Common myeloid progenitor, CD34-positive (primary cell): ENCODE results near the gene EYA4.
"Not testable (repeated sequence)": the region's sequence is repeated elsewhere in the genome, so short reads cannot be mapped to it uniquely, and the experiment has no call there.

Experiments used
- CTCF ChIA-PET: fragments of 350-600 bp; sonication (Branson Sonifier 250); formaldehyde crosslinking; loops from one replicate; lab custom pipeline; 2021; ENCODE audit warnings: antibody characterized with exemption; lab: Charles Lee
- POLR2A ChIA-PET: fragments of 350-600 bp; sonication (Branson Sonifier 250); formaldehyde crosslinking; loops from one replicate; lab custom pipeline; 2021; ENCODE audit warnings: antibody characterized with exemption; lab: Charles Lee
- DNase-seq, 3 donors: peaks; one replicate each; pipeline versions ENCODE4 v3.0.0 to v3.0.0-alpha.2; 2013
- H3K27ac ChIP-seq, 2 experiments: 1 replicate in 1 of 2; 2 replicates in 1 of 2; pipeline ENCODE4 v1.7.0; 2013; ENCODE audit warnings: inconsistent platforms in 2 of 2, low read length in 2 of 2, mild to moderate bottlenecking in 2 of 2, low read depth in 1 of 2, moderate library complexity in 1 of 2; ENCODE audit not compliant: severe bottlenecking in 2 of 2, insufficient read depth in 1 of 2, poor library complexity in 1 of 2
- H3K27me3 ChIP-seq, 5 experiments: replicated peaks in 2 of 5; 1 replicate in 3 of 5; 2 replicates in 2 of 5; pipeline versions ENCODE4 v1.6.1 to v1.7.0; 2013; ENCODE audit warnings: low read length in 4 of 5, mild to moderate bottlenecking in 2 of 5, moderate library complexity in 2 of 5, inconsistent platforms in 1 of 5; ENCODE audit not compliant: insufficient read depth in 5 of 5, control insufficient read depth in 4 of 5
- H3K36me3 ChIP-seq, 4 experiments: 1 replicate in 2 of 4; 2 replicates in 2 of 4; pipeline versions ENCODE4 v1.6.1 to v1.7.0; 2013; ENCODE audit warnings: low read length in 3 of 4, control low read depth in 1 of 4, mild to moderate bottlenecking in 1 of 4; ENCODE audit not compliant: control insufficient read depth in 4 of 4, insufficient read depth in 4 of 4
- H3K4me1 ChIP-seq, 4 experiments: 1 replicate in 3 of 4; 2 replicates in 1 of 4; pipeline versions ENCODE4 v1.6.1 to v1.7.1; 2013; ENCODE audit warnings: low read length in 3 of 4, mild to moderate bottlenecking in 3 of 4, control low read depth in 1 of 4, inconsistent platforms in 1 of 4, moderate library complexity in 1 of 4; ENCODE audit not compliant: control insufficient read depth in 4 of 4, insufficient read depth in 4 of 4; ENCODE audit errors: control extremely low read depth in 1 of 4
- H3K4me3 ChIP-seq, 7 experiments: 1 replicate in 4 of 7; 2 replicates in 3 of 7; pipeline versions ENCODE4 v1.5.1 to v1.7.0; 2013; ENCODE audit warnings: mild to moderate bottlenecking in 7 of 7, low read length in 6 of 7, moderate library complexity in 6 of 7, inconsistent platforms in 2 of 7, low read depth in 2 of 7, control low read depth in 1 of 7; ENCODE audit not compliant: insufficient read depth in 4 of 7, control insufficient read depth in 1 of 7; ENCODE audit errors: extremely low read depth in 1 of 7
- H3K9me3 ChIP-seq, 5 experiments: 1 replicate in 4 of 5; 2 replicates in 1 of 5; pipeline versions ENCODE4 v1.6.1 to v1.7.1; 2013; ENCODE audit warnings: low read length in 4 of 5, mild to moderate bottlenecking in 2 of 5, inconsistent platforms in 1 of 5, low read depth in 1 of 5, moderate library complexity in 1 of 5; ENCODE audit not compliant: control insufficient read depth in 4 of 5, insufficient read depth in 2 of 5; ENCODE audit errors: control extremely low read depth in 1 of 5
- WGBS: methylation state at CpG from one replicate; pipeline ENCODE4 v1.1.5; 2013; ENCODE audit not compliant: insufficient coverage; 5-methylcytosine and 5-hydroxymethylcytosine counted together

Gene EYA4

DNA sequence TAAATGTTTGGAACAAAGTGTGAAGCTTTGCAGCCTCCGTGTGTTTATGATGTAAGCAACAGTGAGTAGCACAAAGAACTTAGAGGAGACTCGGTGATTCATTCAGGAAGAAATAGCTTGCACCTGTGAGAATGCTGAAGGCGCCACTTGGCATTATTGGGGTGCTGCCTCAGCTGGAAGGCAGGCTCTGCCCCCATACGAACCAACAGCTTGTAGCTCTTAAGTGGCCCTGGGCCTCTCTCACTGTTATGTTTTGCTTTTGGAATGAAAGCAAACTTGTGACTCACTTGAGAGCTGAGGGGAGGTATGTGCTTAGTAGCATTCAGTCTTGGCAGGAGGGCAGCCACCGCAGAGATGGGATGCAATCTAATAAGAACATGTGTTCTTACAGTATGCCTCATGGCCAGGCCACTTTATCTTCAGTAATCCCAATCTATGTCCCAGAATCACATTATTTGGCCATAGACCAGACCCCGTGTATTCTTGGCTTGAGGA lies 310.7 kb downstream of the EYA4 start:
- CTCF ChIA-PET, result interaction anchor here (0.6 to 1.4 kb wide), 10 partner anchors 8 to 769 kb away, joined by 3 to 5 read pairs (median 3); no protein-coding TSS in a partner anchor
- WGBS, result 90% methylated on average over 4 of the region's 6 CpGs
- H3K27me3 ChIP-seq, result peaks cover 0 to 5% (median 0%) of the 10 kb centered on the region in 5 experiments
- no peaks in the 10 kb centered on the region for H3K36me3 ChIP-seq
- H3K9me3 ChIP-seq, result no peaks in the 10 kb centered on the region
- POLR2A ChIA-PET, result no interaction called here
- H3K4me3 ChIP-seq, result no peak overlapping the region
- H3K27ac ChIP-seq, result no peak overlapping the region
- no peak for DNase-seq
- no peaks in the 10 kb centered on the region for H3K4me1 ChIP-seq

DNA sequence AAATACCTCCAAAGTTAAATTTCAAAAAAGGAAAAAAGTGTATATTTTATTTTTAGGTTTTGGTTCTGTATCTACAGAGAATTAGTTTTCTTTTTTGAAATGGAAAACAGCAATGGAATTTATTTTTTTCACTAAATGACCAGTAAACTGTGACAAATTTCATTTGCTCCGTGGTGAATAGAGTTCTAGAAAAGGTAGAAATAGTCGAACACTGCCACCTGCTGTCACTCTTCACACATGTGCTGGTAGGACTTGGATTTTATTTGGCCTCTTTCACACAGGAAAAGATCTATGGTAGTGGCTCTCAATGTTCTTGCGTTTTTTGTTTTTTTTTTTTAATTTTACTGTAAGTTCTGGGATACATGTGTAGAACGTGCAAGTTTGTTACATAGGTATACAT lies 312.5 kb downstream of the EYA4 start:
- WGBS, result 0% methylated on average over 1 of the region's 4 CpGs
- Histone ChIP-seq H3K4me1 (no peaks in the 10 kb centered on the region), H3K9me3 (no peaks in the 10 kb centered on the region), H3K36me3 (no peaks in the 10 kb centered on the region), H3K27me3 (peaks cover 0 to 5% (median 0%) of the 10 kb centered on the region in 5 experiments), H3K4me3 (no peak overlapping the region), H3K27ac (no peak overlapping the region)
- peak; percentile 52 to 72 (median 67) for DNase-seq
- ChIA-PET CTCF (no interaction called here), POLR2A (no interaction called here)

DNA sequence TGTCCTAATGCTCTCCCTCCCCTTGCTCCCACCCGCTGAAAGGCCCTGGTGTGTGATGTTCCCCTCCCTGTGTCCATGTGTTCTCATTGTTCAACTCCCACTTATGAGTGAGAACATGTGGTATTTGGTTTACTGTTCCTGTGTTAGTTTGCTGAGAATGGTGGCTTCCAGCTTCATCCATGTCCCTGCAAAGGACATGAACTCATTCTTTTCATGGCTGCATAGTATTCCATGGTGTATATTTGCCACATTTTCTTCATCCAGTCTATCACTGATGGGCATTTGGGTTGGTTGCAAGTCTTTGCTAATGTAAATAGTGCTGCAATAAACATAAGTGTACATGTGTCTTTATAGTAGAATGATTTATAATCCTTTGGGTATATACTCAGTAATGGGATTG lies 313.0 kb downstream of the EYA4 start:
- DNase-seq, H3K4me3 ChIP-seq, H3K9me3 ChIP-seq, POLR2A ChIA-PET, H3K27me3 ChIP-seq, H3K4me1 ChIP-seq, H3K27ac ChIP-seq, H3K36me3 ChIP-seq: not testable (repeated sequence)
- CTCF ChIA-PET, result interaction anchor here (1.0 to 1.4 kb wide), 2 partner anchors 13 to 603 kb away, joined by 3 read pairs; no protein-coding TSS in a partner anchor
- no CpG with 5 or more reads among the region's 1 CpG for WGBS

DNA sequence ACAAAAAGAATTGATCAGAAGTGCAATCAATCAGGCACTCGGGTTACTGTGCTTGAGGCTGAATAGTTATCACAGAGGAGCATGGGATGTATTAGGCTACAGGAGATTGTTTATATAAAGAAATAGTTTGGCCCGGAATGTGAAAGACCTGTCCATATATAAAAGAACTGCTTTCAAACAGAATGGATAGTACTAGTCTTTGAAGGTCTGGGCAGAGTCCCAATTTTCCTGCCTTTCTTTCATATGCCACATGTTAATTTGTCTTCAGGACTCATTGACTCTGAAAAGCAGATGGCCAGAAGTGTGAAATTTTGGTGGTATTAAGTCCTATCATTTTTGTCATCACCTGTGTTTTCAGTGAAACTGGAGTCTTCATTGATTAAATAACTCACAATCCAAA lies 314.5 kb downstream of the EYA4 start:
- H3K9me3 ChIP-seq, result peaks cover 0 to 5% (median 4%) of the 10 kb centered on the region in 5 experiments
- H3K4me1 ChIP-seq, result no peaks in the 10 kb centered on the region
- ChIA-PET POLR2A (no interaction called here), CTCF (interaction anchor here (1.4 kb wide), 1 partner anchor 605 kb away, joined by 3 read pairs; no protein-coding TSS in a partner anchor)
- WGBS, result 90% methylated on average over 1 of the region's 2 CpGs
- no peak overlapping the region for H3K27ac ChIP-seq
- H3K4me3 ChIP-seq, result no peak overlapping the region
- H3K36me3 ChIP-seq, result no peaks in the 10 kb centered on the region
- peaks cover 0 to 5% (median 0%) of the 10 kb centered on the region in 5 experiments for H3K27me3 ChIP-seq
- no peak for DNase-seq

DNA sequence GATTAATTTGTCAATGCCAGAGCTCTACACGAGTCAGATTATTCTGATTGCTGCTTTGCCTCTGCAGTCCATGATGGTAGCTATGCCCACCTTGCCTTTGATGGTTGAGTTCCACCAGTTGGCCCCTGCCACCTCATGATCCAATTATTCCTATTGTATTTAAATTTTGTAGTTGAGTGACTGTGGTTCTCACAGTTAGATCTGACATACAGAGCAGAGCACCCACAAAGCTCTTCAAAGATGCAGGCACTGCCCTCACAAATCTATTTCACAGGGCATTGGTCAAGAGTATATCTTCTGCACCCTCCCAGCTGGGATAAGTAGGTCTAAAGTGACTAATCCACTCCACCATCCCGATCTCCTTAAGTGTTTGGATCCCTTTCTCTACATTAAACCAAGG lies 318.8 kb downstream of the EYA4 start:
- POLR2A ChIA-PET, result no interaction called here
- Histone ChIP-seq H3K27ac (no peak overlapping the region), H3K36me3 (no peaks in the 10 kb centered on the region), H3K4me3 (no peak overlapping the region), H3K9me3 (peaks cover 0 to 5% (median 4%) of the 10 kb centered on the region in 5 experiments), H3K4me1 (no peaks in the 10 kb centered on the region), H3K27me3 (peaks cover 0 to 2% (median 0%) of the 10 kb centered on the region in 5 experiments)
- CTCF ChIA-PET, result interaction anchor here (0.9 kb wide), 1 partner anchor 8 kb away, joined by 3 read pairs; no protein-coding TSS in a partner anchor
- 100% methylated on average over 1 of the region's 2 CpGs for WGBS
- DNase-seq, result no peak

GRCh38 chr6:133567636-133568035 lies 326.5 kb downstream of the EYA4 start:
- Histone ChIP-seq H3K36me3 (no peaks in the 10 kb centered on the region), H3K4me3 (no peak overlapping the region), H3K27ac (no peak overlapping the region), H3K9me3 (no peaks in the 10 kb centered on the region), H3K4me1 (peaks cover 0 to 5% (median 1%) of the 10 kb centered on the region in 4 experiments), H3K27me3 (peaks cover 12 to 49% (median 17%) of the 10 kb centered on the region in 5 experiments)
- CTCF ChIA-PET, result interaction anchor here (1.1 to 2.0 kb wide), 3 partner anchors 8 to 349 kb away, joined by 3 to 6 read pairs (median 3); no protein-coding TSS in a partner anchor
- POLR2A ChIA-PET, result no interaction called here
- no peak for DNase-seq
- WGBS, result 91% methylated on average over 6 of the region's 6 CpGs
